Hepatocyte (in vitro differentiated cells): ENCODE results near the gene SF3B4. TPM values are rescaled to one million over a fixed set of nuclear protein-coding genes. Genes with fewer than 3 reads are reported as not detected.

Experiments
- DNase-seq: peaks from one replicate; pipeline ENCODE4 v3.0.0-alpha.2; 2016; ENCODE audit warnings: low spot score
- H2AFZ ChIP-seq: fragments of 200-600 bp; sonication (generic); 2 replicates; pipeline ENCODE4 v1.6.0; 2016; ENCODE audit warnings: antibody characterized with exemption, mild to moderate bottlenecking
- H3K27ac ChIP-seq: fragments of 200-600 bp; sonication (generic); 2 replicates; pipeline ENCODE4 v1.5.1; 2016; ENCODE audit warnings: mild to moderate bottlenecking
- H3K27me3 ChIP-seq: fragments of 200-600 bp; sonication (generic); 2 replicates; pipeline ENCODE4 v1.6.1; 2016
- H3K36me3 ChIP-seq: fragments of 200-600 bp; sonication (generic); replicated peaks from 2 replicates; pipeline ENCODE4 v1.5.1; 2016; ENCODE audit warnings: low read depth; ENCODE audit not compliant: insufficient read depth
- H3K4me1 ChIP-seq: fragments of 200-600 bp; sonication (generic); 2 replicates; pipeline ENCODE4 v1.5.1; 2016; ENCODE audit warnings: mild to moderate bottlenecking, moderate library complexity; ENCODE audit not compliant: insufficient read depth
- H3K4me2 ChIP-seq: fragments of 200-600 bp; sonication (generic); 2 replicates; pipeline ENCODE4 v1.6.0; 2016
- H3K4me3 ChIP-seq: fragments of 200-600 bp; sonication (generic); 2 replicates; pipeline ENCODE4 v1.5.1; 2016; ENCODE audit warnings: mild to moderate bottlenecking
- H3K79me2 ChIP-seq: fragments of 200-600 bp; sonication (generic); 2 replicates; pipeline ENCODE4 v1.6.0; 2017; ENCODE audit warnings: mild to moderate bottlenecking
- H3K9me2 ChIP-seq: fragments of 200-600 bp; sonication (generic); replicated peaks from 2 replicates; pipeline ENCODE4 v1.6.0; 2017; ENCODE audit warnings: mild to moderate bottlenecking; ENCODE audit not compliant: insufficient read depth
- H3K9me3 ChIP-seq: fragments of 200-600 bp; sonication (generic); 2 replicates; pipeline ENCODE4 v1.5.1; 2016; ENCODE audit warnings: low read depth, mild to moderate bottlenecking
- H4K20me1 ChIP-seq: fragments of 200-600 bp; sonication (generic); 2 replicates; pipeline ENCODE4 v1.6.0; 2016; ENCODE audit warnings: mild to moderate bottlenecking; ENCODE audit not compliant: insufficient read depth, poor library complexity, severe bottlenecking
- CTCF ChIP-seq: fragments of 200-600 bp; sonication (generic); IDR thresholded peaks from 2 replicates; pipeline ENCODE4 v1.5.1; 2016; ENCODE audit warnings: antibody characterized with exemption, mild to moderate bottlenecking; ENCODE audit not compliant: poor library complexity
- EZH2 ChIP-seq: fragments of 200-600 bp; sonication (generic); IDR thresholded peaks from 2 replicates; pipeline ENCODE4 v1.6.1; 2016; ENCODE audit warnings: antibody characterized with exemption, mild to moderate bottlenecking, borderline replicate concordance
- EZH2phosphoT487 ChIP-seq: fragments of 200-600 bp; sonication (generic); IDR thresholded peaks from one replicate; pipeline ENCODE4 v1.6.1; 2018; ENCODE audit warnings: antibody characterized with exemption, mild to moderate bottlenecking, low read depth, moderate library complexity; ENCODE audit not compliant: unreplicated experiment, severe bottlenecking
- WGBS: methylation state at CpG from one replicate; pipeline ENCODE4 v1.1.6; 2016; ENCODE audit warnings: low lambda C conversion rate; ENCODE audit errors: missing lambda C conversion rate; 5-methylcytosine and 5-hydroxymethylcytosine counted together
- polyA plus RNA-seq: library from polyadenylated mRNA; unstranded; fragments of >200 nt; fragmentation: Nextera tagmentation; extraction: Ambion mirVana; gene quantifications from 2 replicates; pipeline ENCODE4 v1.2.1, GENCODE V29; 2016
- total RNA-seq: library from RNA; depleted of rRNA; stranded (reverse); fragments of >200 nt; gene quantifications from 2 replicates; pipeline ENCODE4 v1.2.3, GENCODE V29; 2014

The SF3B4 gene
- total and polyA plus RNA-seq, 2 experiments from 2014 or later: 23.3 to 58.6 TPM

GRCh38 chr1:149949911-149950310 is 22.3 kb upstream of the SF3B4 start:
- H3K9me2 ChIP-seq: no peaks in the 10 kb centered on the region
- no peaks in the 10 kb centered on the region for H3K79me2 ChIP-seq
- no peaks in the 10 kb centered on the region for H3K4me1 ChIP-seq
- H3K4me2 ChIP-seq: no peak overlapping the region
- no peaks in the 10 kb centered on the region for H3K9me3 ChIP-seq
- WGBS: 80% methylated on average over 6 of the region's 6 CpGs
- no peak for DNase-seq
- no peak for TF ChIP-seq CTCF
- TF ChIP-seq EZH2phosphoT487: no peak
- TF ChIP-seq EZH2: no peak
- no peak overlapping the region for H3K4me3 ChIP-seq
- H3K27me3 ChIP-seq: no peaks in the 10 kb centered on the region
- no peaks in the 10 kb centered on the region for H4K20me1 ChIP-seq
- no peak overlapping the region for H2AFZ ChIP-seq
- no peak overlapping the region for H3K27ac ChIP-seq
- H3K36me3 ChIP-seq: no peaks in the 10 kb centered on the region

GRCh38 chr1:149945206-149945605 is 17.6 kb upstream of the SF3B4 start:
- DNase-seq: no peak
- Histone ChIP-seq H3K4me3 (no peak overlapping the region), H3K9me2 (no peaks in the 10 kb centered on the region), H3K79me2 (peaks cover 4% of the 10 kb centered on the region), H2AFZ (no peak overlapping the region), H3K9me3 (no peaks in the 10 kb centered on the region), H3K4me2 (no peak overlapping the region), H3K4me1 (no peaks in the 10 kb centered on the region), H3K27ac (no peak overlapping the region), H4K20me1 (no peaks in the 10 kb centered on the region), H3K36me3 (no peaks in the 10 kb centered on the region), H3K27me3 (no peaks in the 10 kb centered on the region)
- TF ChIP-seq EZH2 (no peak), EZH2phosphoT487 (no peak), CTCF (no peak)
- WGBS: 95% methylated on average over 4 of the region's 4 CpGs

GRCh38 chr1:149942885-149943284 is 15.3 kb upstream of the SF3B4 start:
- Histone ChIP-seq H4K20me1 (no peaks in the 10 kb centered on the region), H3K27ac (peak overlapping the region; percentile 60), H3K4me1 (peaks cover 14% of the 10 kb centered on the region), H3K27me3 (no peaks in the 10 kb centered on the region), H3K79me2 (peaks cover 4% of the 10 kb centered on the region), H2AFZ (no peak overlapping the region), H3K4me2 (no peak overlapping the region), H3K9me3 (no peaks in the 10 kb centered on the region), H3K4me3 (no peak overlapping the region), H3K36me3 (no peaks in the 10 kb centered on the region), H3K9me2 (no peaks in the 10 kb centered on the region)
- WGBS: 52% methylated on average over 3 of the region's 3 CpGs
- DNase-seq: no peak
- no peak for TF ChIP-seq EZH2
- TF ChIP-seq CTCF: no peak
- TF ChIP-seq EZH2phosphoT487: no peak

GRCh38 chr1:149942207-149942606 is 14.6 kb upstream of the SF3B4 start:
- no peaks in the 10 kb centered on the region for H3K9me3 ChIP-seq
- TF ChIP-seq EZH2phosphoT487 (no peak), CTCF (peak; percentile 44)
- no peak overlapping the region for H2AFZ ChIP-seq
- H3K79me2 ChIP-seq: peaks cover 4% of the 10 kb centered on the region
- no peaks in the 10 kb centered on the region for H4K20me1 ChIP-seq
- WGBS: 50% methylated on average over 5 of the region's 5 CpGs
- no peak overlapping the region for H3K4me2 ChIP-seq
- no peaks in the 10 kb centered on the region for H3K27me3 ChIP-seq
- H3K9me2 ChIP-seq: no peaks in the 10 kb centered on the region
- peaks cover 21% of the 10 kb centered on the region for H3K4me1 ChIP-seq
- peak; percentile 62 for DNase-seq
- no peak overlapping the region for H3K4me3 ChIP-seq
- no peaks in the 10 kb centered on the region for H3K36me3 ChIP-seq
- H3K27ac ChIP-seq: peak overlapping the region; percentile 60
